ENCODE measurements around the gene EEF1AKMT2. TPM values are rescaled to one million over a fixed set of nuclear protein-coding genes. Genes with fewer than 3 reads are reported as not detected.

EEF1AKMT2 gene
- total RNA-seq, 1 donor from 2014 or later, result 18.4 TPM

GRCh38 chr10:124756156-124756903, 35.4 kb downstream of the EEF1AKMT2 start:
- H3K4me3 Mint-ChIP-seq (ENCODE audit: unreplicated experiment), result no peak overlapping the region
- H3K9me3 Mint-ChIP-seq (ENCODE audit: unreplicated experiment), result peaks cover 2% of the 10 kb centered on the region
- H3K27me3 Mint-ChIP-seq (ENCODE audit: unreplicated experiment), result no peaks in the 10 kb centered on the region
- no peaks in the 10 kb centered on the region for H3K36me3 Mint-ChIP-seq (ENCODE audit: unreplicated experiment)
- H3K4me1 Mint-ChIP-seq (ENCODE audit: low read depth, unreplicated experiment), result peaks cover 12% of the 10 kb centered on the region
- DNase-seq, result no peak
- no peak overlapping the region for H3K27ac Mint-ChIP-seq (ENCODE audit: unreplicated experiment)
- no peak for TF ChIP-seq CTCF (IDR thresholded peaks at IDR 0.05; ENCODE audit: partially characterized antibody, unreplicated experiment)

- no peak for DNase-seq
- H3K27ac Mint-ChIP-seq (ENCODE audit: unreplicated experiment), result no peak overlapping the region
- H3K4me3 Mint-ChIP-seq (ENCODE audit: unreplicated experiment), result no peak overlapping the region
- no peaks in the 10 kb centered on the region for H3K27me3 Mint-ChIP-seq (ENCODE audit: unreplicated experiment)
- no peak for TF ChIP-seq CTCF (IDR thresholded peaks at IDR 0.05; ENCODE audit: partially characterized antibody, unreplicated experiment)
- peaks cover 2% of the 10 kb centered on the region for H3K9me3 Mint-ChIP-seq (ENCODE audit: unreplicated experiment)
- peaks cover 12% of the 10 kb centered on the region for H3K4me1 Mint-ChIP-seq (ENCODE audit: low read depth, unreplicated experiment)
- H3K36me3 Mint-ChIP-seq (ENCODE audit: unreplicated experiment), result no peaks in the 10 kb centered on the region
Observed at GRCh38 chr10:124755581-124755980, 36.1 kb downstream of the EEF1AKMT2 start.

- TF ChIP-seq CTCF (IDR thresholded peaks at IDR 0.05; ENCODE audit: partially characterized antibody, unreplicated experiment), result no peak
- Mint-ChIP-seq H3K4me1 (ENCODE audit: low read depth, unreplicated experiment) (peaks cover 12% of the 10 kb centered on the region), H3K27me3 (ENCODE audit: unreplicated experiment) (no peaks in the 10 kb centered on the region), H3K27ac (ENCODE audit: unreplicated experiment) (no peak overlapping the region), H3K4me3 (ENCODE audit: unreplicated experiment) (no peak overlapping the region), H3K36me3 (ENCODE audit: unreplicated experiment) (no peaks in the 10 kb centered on the region), H3K9me3 (ENCODE audit: unreplicated experiment) (peaks cover 2% of the 10 kb centered on the region)
- DNase-seq, result no peak
Observed at GRCh38 chr10:124754227-124754626, 37.5 kb downstream of the EEF1AKMT2 start.

GRCh38 chr10:124748953-124749645, 42.6 kb downstream of the EEF1AKMT2 start:
- H3K36me3 Mint-ChIP-seq (ENCODE audit: unreplicated experiment), result no peaks in the 10 kb centered on the region
- H3K27me3 Mint-ChIP-seq (ENCODE audit: unreplicated experiment), result peaks cover 4% of the 10 kb centered on the region
- H3K27ac Mint-ChIP-seq (ENCODE audit: unreplicated experiment), result no peak overlapping the region
- TF ChIP-seq CTCF (IDR thresholded peaks at IDR 0.05; ENCODE audit: partially characterized antibody, unreplicated experiment), result no peak
- no peak overlapping the region for H3K4me3 Mint-ChIP-seq (ENCODE audit: unreplicated experiment)
- DNase-seq, result no peak
- H3K9me3 Mint-ChIP-seq (ENCODE audit: unreplicated experiment), result no peaks in the 10 kb centered on the region
- no peaks in the 10 kb centered on the region for H3K4me1 Mint-ChIP-seq (ENCODE audit: low read depth, unreplicated experiment)

GRCh38 chr10:124748166-124748565, 43.5 kb downstream of the EEF1AKMT2 start:
- peaks cover 4% of the 10 kb centered on the region for H3K27me3 Mint-ChIP-seq (ENCODE audit: unreplicated experiment)
- no peak for TF ChIP-seq CTCF (IDR thresholded peaks at IDR 0.05; ENCODE audit: partially characterized antibody, unreplicated experiment)
- no peaks in the 10 kb centered on the region for H3K4me1 Mint-ChIP-seq (ENCODE audit: low read depth, unreplicated experiment)
- no peaks in the 10 kb centered on the region for H3K36me3 Mint-ChIP-seq (ENCODE audit: unreplicated experiment)
- H3K27ac Mint-ChIP-seq (ENCODE audit: unreplicated experiment), result no peak overlapping the region
- H3K4me3 Mint-ChIP-seq (ENCODE audit: unreplicated experiment), result no peak overlapping the region
- no peaks in the 10 kb centered on the region for H3K9me3 Mint-ChIP-seq (ENCODE audit: unreplicated experiment)
- DNase-seq, result no peak
